ENCODE measurements around the gene CRYAA.
"Not testable (repeated sequence)": the region's sequence is repeated elsewhere in the genome, so short reads cannot be mapped to it uniquely, and the experiment has no call there.

CRYAA gene

DNA sequence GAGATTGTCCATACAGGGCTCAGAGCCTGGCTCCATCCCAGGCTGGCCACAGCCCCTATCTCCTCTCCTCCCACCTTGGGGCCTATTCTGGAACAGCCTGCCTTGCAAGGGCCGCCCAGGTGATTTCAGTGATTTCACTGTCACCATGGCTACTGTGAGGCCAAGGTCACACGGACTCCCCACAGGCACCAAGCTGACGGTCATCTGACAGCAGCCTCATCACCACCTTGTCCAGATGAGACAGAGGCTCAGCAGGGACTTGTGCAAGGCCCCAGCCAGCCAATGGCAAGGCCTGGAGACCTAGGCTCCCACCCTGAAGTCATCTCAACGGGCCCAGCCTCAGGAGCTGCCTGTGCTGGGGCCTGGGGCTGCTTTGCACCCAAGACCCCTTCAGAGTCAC lies 6.2 kb downstream of the CRYAA start:
- not testable (repeated sequence) for DNase-seq (ENCODE audit: low read depth); H3K4me3 ChIP-seq (ENCODE audit: low read length)

DNA sequence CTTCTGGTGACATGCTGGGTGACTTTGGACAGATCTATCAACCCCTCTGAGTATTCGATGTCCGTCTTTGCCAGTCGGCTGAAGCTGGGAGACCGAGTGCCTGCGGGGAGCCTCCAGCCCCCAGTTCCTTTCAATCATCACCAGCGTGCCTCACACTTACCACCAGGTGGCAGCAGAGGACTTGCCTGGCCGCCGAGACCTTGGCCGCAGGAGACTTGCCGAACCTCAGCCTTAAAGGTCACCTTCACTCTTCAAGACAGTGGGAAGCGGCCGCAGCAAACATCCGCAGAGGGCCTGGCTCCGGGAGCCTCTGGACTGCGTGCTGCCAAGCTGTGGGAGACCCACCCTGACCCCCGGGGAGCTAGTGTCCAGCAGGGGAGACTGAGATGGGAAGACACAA lies 7.8 kb downstream of the CRYAA start:
- H3K4me3 ChIP-seq (ENCODE audit: low read length); DNase-seq (ENCODE audit: low read depth): not testable (repeated sequence)

DNA sequence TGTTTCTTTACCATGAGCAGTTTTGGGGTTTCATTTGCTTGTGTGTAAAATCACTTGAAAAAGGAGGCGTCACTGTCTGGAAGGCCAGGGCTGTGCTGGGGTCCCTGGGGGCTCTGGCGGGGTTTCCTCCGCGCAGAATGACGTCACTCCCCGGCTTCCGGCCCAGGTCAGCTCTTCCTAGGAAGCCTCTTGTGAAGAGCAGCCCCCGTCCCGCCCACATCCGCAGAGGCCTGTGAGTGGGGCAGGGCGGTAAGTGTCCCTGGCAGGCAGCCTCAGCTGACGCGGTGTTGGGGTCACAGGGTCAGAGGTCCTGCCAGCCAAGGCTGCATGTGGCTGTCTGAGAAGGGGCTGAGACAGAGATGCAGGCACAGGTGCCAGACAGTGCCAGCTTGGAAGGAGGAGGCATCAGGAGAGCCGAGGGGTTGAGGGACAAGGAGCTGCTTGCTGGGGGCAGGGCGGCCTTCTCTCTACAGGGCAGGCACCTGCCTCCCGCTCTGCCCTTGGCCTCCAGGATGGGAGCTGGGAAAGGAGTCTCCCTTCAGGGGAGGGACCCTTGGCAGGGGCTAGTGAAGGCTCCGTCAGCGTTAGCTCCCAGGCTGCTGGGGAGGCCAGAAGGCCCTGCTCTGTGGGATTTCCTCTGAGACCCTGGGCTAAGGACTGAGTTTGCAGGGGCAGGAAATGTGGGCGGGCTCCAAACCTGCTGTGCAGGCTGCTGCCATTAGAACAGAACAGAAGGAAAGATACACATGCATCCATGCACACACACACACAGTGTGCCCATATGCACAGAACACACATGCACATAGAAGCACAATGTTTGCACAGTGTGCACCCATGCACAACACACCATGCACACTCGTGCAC lies 8.5 kb downstream of the CRYAA start:
- H3K4me3 ChIP-seq (ENCODE audit: low read length); DNase-seq (ENCODE audit: low read depth): not testable (repeated sequence)

DNA sequence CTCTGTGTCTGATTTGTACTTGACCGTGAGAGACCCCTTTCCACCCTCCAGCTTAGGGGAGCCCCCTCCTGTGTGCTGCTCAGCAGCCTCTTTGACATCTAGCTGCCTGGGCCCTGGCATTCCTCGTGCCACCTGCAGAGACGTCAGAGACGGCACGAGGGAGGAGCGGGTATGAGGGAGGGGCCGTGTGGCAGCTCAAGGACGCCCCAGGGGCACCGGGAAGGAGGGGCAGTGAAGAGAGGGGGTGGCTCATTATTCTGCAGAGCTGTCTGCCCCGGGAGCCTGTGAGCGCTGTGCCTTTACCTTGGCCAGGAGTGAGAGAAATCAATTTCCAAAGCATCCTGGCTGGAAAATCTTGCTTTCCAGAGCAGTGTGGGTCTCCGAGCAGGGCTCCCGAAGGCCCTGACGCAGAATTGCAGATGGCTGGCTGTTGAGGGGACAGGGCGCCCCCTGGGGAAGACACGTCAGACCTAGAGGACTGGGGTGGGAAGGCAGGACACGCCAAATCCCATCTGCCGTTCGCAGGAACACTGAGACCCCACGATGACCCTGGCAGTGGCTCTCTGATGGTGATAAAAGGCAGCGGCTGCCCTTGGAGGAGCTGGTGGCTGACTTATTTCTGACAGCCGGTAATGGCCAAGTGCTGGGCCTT lies 9.5 kb downstream of the CRYAA start:
- DNase-seq (ENCODE audit: low read depth): not testable (repeated sequence)

DNA sequence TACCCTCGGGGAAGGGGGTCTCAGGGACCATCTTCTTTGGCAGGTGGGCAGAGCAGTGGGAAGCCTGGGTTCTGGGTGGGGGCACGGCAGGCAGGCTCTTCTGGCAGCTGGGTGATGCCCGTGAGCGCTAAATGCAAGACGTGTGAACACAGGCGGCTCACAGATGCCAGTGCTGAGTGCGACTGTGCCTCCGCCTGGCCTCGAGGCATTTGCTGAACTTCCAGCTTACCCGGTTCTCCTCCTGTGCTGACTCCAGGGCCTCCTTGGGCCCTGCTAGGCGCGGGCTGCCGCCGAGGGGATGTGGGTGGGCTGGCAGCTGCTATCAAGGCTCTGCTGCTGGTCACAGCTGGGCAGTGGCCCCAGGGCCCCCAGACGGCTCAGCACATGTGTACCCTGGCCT lies 12.2 kb downstream of the CRYAA start:
- DNase-seq (ENCODE audit: low read depth); H3K4me3 ChIP-seq (ENCODE audit: low read length): not testable (repeated sequence)

More for the DNA sequence above, 9.5 kb downstream of the CRYAA start:
- not testable (repeated sequence) for H3K4me3 ChIP-seq (ENCODE audit: low read length)

DNA sequence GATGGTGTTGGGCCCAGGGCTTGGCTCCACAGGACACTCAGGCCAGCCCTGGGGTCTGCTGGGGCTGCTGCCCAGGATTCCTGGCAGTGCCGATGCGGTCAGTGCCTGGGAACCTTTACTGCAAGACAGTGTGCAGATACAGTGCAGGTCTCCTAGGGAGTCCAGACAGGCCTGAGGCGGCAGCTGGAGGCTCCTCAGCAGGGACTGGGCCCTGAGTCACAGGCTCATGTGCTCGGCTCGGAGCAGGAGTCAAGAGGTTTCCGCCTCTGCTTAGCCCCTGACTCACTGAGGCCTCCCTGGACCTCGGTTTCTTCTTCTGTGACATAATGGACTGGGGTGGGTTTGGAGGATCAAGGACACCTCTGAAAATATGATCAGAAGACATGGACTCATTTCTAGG lies 18.5 kb downstream of the CRYAA start:
- DNase-seq (ENCODE audit: low read depth): not testable (repeated sequence)

DNA sequence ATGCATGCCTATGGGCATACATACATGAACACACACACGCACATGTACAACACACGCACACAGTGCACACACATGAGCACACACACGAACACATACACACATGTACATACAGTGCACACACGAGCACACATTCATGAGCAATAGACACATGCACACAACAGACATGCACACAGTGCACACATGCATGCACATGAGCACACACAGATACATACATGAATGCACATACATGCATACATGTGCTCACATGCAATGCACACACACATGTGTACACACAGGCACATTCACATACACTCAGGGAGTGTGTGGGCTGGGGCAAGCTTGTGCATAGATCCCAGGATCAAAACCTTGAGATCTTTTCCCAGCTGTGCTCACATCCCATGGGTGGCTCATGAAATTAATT lies 18.9 kb downstream of the CRYAA start:
- H3K4me3 ChIP-seq (ENCODE audit: low read length): no peak overlapping the region
- no peak for DNase-seq (ENCODE audit: low read depth)
- TF ChIP-seq, protein P1, sequence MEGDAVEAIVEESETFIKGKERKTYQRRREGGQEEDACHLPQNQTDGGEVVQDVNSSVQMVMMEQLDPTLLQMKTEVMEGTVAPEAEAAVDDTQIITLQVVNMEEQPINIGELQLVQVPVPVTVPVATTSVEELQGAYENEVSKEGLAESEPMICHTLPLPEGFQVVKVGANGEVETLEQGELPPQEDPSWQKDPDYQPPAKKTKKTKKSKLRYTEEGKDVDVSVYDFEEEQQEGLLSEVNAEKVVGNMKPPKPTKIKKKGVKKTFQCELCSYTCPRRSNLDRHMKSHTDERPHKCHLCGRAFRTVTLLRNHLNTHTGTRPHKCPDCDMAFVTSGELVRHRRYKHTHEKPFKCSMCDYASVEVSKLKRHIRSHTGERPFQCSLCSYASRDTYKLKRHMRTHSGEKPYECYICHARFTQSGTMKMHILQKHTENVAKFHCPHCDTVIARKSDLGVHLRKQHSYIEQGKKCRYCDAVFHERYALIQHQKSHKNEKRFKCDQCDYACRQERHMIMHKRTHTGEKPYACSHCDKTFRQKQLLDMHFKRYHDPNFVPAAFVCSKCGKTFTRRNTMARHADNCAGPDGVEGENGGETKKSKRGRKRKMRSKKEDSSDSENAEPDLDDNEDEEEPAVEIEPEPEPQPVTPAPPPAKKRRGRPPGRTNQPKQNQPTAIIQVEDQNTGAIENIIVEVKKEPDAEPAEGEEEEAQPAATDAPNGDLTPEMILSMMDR (IDR thresholded peaks at IDR 0.05; ENCODE audit: insufficient read depth, low read depth, low read length, missing control alignments): no peak

More for the DNA sequence above, 18.5 kb downstream of the CRYAA start:
- not testable (repeated sequence) for H3K4me3 ChIP-seq (ENCODE audit: low read length)

DNA sequence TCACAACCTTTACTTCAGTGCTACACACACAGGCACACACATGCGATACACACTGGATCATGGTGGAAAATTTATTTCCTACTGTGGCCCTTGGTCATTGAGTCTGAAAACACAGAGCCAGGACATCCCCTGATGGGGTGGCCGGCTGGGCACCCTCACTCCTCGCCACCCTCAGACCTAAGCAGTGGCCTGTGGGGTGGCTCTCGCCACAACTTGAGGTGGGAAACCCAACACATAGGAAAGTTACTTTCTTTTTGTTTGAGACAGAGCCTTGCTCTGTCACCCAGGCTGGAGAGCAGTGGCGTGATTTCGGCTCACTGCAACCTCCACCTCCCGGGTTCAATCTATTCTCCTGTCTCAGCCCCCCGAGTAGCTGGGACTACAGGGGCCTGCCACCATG lies 19.4 kb downstream of the CRYAA start:
- H3K4me3 ChIP-seq (ENCODE audit: low read length): no peak overlapping the region
- TF ChIP-seq, protein P1 (IDR thresholded peaks at IDR 0.05; ENCODE audit: insufficient read depth, low read depth, low read length, missing control alignments): no peak
- DNase-seq (ENCODE audit: low read depth): no peak

DNA sequence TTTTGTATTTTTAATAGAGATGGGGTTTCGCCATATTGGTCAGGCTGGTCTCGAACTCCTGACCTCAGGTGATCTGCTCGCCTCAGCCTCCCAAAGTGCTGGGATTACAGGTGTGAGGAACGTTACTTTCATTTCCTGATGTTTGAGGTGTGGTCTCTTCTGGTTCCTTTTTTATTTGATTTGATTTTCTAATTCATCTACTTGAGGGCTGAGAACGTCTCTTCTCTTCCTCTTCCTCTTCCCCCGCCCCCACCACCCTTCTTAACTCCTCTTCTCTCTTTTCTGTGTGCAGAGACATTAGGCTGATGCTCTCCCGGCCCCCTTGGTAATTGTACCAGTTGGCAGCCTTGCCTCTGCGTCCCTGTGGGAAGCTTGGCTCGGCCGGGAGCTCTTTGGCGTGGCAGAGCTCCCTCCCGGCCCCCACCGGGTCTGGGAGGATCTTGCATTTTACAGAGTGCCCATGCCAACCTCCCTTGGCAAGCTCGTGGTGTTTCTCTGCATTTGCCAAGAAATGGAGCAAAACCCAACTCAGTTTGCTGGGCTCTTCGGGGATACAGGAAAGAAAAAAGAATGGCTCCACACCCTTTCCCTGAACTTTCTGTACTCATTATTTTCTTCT lies 19.9 kb downstream of the CRYAA start:
- DNase-seq (ENCODE audit: low read depth): no peak
- H3K4me3 ChIP-seq (ENCODE audit: low read length): no peak overlapping the region
- TF ChIP-seq, protein P1 (IDR thresholded peaks at IDR 0.05; ENCODE audit: insufficient read depth, low read depth, low read length, missing control alignments): no peak

DNA sequence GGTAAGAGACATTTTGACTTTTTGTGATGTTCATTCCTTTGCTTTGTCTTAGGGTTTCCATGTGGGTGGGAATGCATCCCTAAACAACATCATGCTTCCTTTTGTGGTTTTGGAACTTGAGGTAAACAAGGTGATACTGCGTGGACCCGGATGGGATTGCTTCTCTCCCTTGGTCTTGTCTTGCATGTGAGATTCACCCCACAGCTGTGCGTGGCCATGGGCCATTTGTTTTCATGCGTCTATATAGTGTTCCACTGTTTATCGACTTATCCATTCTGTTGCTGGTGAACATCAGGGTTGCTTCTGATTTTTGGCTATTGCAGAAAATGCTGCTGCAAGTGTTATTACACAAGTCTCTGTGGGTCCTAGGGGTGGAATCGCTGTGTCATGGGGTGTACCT lies 21.1 kb downstream of the CRYAA start:
- TF ChIP-seq, protein P1 (IDR thresholded peaks at IDR 0.05; ENCODE audit: insufficient read depth, low read depth, low read length, missing control alignments): no peak
- H3K4me3 ChIP-seq (ENCODE audit: low read length): no peak overlapping the region
- DNase-seq (ENCODE audit: low read depth): no peak
